ENCODE data around the gene BCAS3.

Gene BCAS3

DNA sequence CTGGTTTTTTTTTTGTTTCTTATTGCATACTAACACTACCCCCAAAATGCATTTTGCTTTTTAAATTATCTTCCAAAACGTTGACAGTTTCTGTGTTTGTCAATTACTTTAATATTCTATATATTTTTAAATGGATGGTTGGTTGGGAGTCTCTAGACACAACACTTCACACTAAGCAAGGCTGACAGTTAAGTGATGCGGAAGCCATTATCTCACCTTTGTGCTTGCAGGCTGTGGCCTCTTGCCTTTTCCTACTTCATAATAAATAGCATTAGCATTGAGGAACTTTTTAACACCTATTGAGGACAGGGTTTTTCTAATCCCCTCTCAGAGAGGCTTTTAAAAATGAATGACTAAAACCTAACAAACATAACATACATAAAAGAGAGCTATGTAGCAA, 441.2 kb downstream of the BCAS3 start:
- Histone ChIP-seq H3K4me1 (ENCODE audit: insufficient read depth, low read length) (no peaks in the 10 kb centered on the region), H3K27ac (ENCODE audit: low read depth, low read length) (no peak overlapping the region), H3K27me3 (ENCODE audit: control insufficient read depth in 1 of 2, insufficient read depth in 2 of 2, low read length in 2 of 2) (no peaks in the 10 kb centered on the region), H3K9me3 (ENCODE audit: low read length) (no peaks in the 10 kb centered on the region), H3K36me3 (ENCODE audit: insufficient read depth, low read length) (no peaks in the 10 kb centered on the region), H3K9ac (ENCODE audit: low read length) (no peak overlapping the region), H3K4me3 (ENCODE audit: low read depth in 1 of 2, low read length in 2 of 2) (no peak overlapping the region)

DNA sequence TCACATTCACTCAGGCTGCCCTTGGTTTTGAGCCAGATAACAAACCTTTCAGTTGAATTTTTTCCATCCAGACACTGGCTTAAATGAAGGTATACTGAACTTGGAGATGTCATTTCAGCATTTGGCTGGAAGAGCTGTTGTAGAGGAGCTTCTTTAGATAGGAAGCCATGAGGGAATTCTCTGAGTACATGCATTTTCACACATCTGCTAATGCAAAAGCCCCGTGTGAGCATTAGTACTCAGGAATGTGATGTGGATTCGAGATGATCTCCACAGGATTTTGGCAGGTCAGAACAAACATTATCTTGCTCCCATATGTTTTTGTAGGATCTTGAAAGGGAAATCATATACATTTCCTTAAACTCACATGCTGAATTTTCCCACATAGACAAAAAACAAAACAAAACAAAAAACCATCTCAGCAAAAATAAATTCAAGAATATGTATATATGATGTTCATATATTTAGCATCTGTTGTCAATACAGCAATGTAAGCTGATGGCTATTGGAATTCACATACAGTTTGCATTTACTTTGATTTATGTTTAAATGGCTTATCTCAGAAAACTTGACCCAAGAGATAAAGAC, 444.8 kb downstream of the BCAS3 start:
- Histone ChIP-seq H3K36me3 (ENCODE audit: insufficient read depth, low read length) (no peaks in the 10 kb centered on the region), H3K4me1 (ENCODE audit: insufficient read depth, low read length) (no peaks in the 10 kb centered on the region), H3K9ac (ENCODE audit: low read length) (no peak overlapping the region), H3K9me3 (ENCODE audit: low read length) (no peaks in the 10 kb centered on the region), H3K4me3 (ENCODE audit: low read depth in 1 of 2, low read length in 2 of 2) (no peak overlapping the region), H3K27me3 (ENCODE audit: control insufficient read depth in 1 of 2, insufficient read depth in 2 of 2, low read length in 2 of 2) (no peaks in the 10 kb centered on the region), H3K27ac (ENCODE audit: low read depth, low read length) (no peak overlapping the region)

DNA sequence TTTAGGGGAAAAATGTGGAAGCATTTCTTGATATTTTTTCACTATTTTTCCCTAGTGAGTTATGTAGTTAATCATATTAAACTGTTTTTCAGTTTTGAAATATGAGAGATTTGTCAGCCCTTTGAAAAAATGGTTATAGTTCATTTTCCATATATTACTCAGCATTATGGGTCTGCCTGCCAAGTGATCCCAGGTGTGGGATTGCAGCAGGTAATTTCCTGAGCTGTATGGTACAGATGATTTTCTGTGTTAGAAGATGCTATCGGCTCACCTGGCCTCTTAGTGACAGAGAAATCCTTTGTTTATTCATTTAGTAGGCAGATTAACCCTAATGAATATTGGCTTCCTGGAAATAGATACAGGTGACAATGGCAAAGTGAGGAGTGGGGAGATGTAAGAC, 446.9 kb downstream of the BCAS3 start:
- Histone ChIP-seq H3K4me1 (ENCODE audit: insufficient read depth, low read length) (no peaks in the 10 kb centered on the region), H3K4me3 (ENCODE audit: low read depth in 1 of 2, low read length in 2 of 2) (no peak overlapping the region), H3K36me3 (ENCODE audit: insufficient read depth, low read length) (no peaks in the 10 kb centered on the region), H3K27ac (ENCODE audit: low read depth, low read length) (no peak overlapping the region), H3K9ac (ENCODE audit: low read length) (no peak overlapping the region), H3K9me3 (ENCODE audit: low read length) (no peaks in the 10 kb centered on the region), H3K27me3 (ENCODE audit: control insufficient read depth in 1 of 2, insufficient read depth in 2 of 2, low read length in 2 of 2) (no peaks in the 10 kb centered on the region)

DNA sequence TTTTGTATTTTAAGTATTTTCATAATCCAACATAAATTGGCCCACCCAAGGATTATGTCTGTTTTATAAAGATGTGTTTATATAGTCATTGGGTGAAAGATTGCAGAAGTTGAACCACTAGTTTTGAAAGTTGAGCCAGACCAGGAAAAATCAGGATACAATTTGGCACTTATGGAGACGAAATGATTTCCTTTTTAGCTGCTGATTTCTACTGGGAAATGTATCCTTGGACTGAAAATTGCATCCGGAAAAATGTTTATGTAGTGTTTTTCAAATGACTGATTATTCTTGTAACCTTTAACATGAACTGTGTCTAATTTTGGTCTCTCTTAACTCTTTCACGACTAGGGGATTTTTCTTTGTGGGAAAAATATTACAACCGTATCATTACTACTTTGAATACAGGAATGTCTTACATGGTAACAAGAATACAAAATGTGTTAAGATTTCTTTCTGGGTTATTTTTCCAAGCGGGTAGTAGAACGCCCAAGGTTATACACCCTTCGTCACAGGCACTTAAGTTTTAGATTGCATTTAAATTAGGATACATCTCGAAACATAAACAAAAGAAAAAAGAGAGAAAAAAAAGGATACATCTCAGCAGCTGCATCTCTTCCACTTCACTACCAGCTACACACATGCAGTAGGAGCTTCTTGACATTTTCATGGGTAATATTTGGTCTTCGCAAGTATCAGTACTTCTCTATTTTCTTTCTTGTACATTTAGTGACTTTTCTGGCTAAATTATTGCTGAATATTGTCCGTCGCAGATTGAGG, 449.0 kb downstream of the BCAS3 start:
- H3K27me3 ChIP-seq (ENCODE audit: control insufficient read depth in 1 of 2, insufficient read depth in 2 of 2, low read length in 2 of 2), result no peaks in the 10 kb centered on the region
- H3K4me1 ChIP-seq (ENCODE audit: insufficient read depth, low read length), result no peaks in the 10 kb centered on the region
- no peak overlapping the region for H3K27ac ChIP-seq (ENCODE audit: low read depth, low read length)
- H3K9me3 ChIP-seq (ENCODE audit: low read length), result no peaks in the 10 kb centered on the region
- no peak overlapping the region for H3K9ac ChIP-seq (ENCODE audit: low read length)
- no peaks in the 10 kb centered on the region for H3K36me3 ChIP-seq (ENCODE audit: insufficient read depth, low read length)
- H3K4me3 ChIP-seq (ENCODE audit: low read depth in 1 of 2, low read length in 2 of 2), result no peak overlapping the region

DNA sequence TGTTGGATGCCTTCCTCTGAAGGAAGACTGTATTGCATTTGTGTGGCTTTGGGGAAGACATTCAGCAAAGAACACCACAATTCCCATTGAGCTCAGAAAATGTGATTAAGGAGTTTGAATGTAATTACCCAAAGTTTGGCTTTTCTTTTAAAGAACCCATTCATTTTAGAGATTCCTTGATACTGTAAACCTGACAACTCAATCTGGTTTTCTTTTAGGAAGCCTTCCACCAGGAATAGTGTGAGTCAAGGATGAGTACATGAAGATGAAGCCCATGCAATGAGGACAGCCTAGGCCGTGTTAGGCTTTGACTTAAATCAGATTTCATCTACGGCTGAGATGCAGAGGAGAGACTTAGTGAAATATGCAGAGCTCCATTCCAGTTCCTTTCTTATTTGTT, 450.3 kb downstream of the BCAS3 start:
- Histone ChIP-seq H3K4me1 (ENCODE audit: insufficient read depth, low read length) (no peaks in the 10 kb centered on the region), H3K27me3 (ENCODE audit: control insufficient read depth in 1 of 2, insufficient read depth in 2 of 2, low read length in 2 of 2) (no peaks in the 10 kb centered on the region), H3K9ac (ENCODE audit: low read length) (no peak overlapping the region), H3K36me3 (ENCODE audit: insufficient read depth, low read length) (no peaks in the 10 kb centered on the region), H3K4me3 (ENCODE audit: low read depth in 1 of 2, low read length in 2 of 2) (no peak overlapping the region), H3K27ac (ENCODE audit: low read depth, low read length) (no peak overlapping the region), H3K9me3 (ENCODE audit: low read length) (no peaks in the 10 kb centered on the region)

DNA sequence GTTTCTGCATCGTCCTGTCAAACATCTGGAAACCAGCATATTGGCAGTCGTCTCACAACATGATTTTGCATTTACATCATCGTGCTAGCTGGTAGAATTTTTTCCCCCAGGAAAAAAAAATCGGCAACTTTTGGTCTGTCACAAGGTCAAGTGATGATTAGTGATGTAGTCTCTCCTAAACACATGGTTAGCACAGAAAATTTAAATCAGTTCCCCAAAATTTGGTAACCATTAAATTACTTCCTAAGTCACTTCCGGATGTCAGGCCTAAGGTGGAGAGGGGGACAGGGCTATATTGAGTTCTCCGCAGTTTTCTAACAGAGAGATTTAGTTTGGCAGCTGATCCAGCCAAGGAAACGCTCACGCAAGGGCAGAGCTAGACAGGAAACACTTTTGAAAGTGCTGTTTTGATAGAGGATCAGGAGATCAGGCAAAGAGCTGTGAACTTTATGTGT, 451.0 kb downstream of the BCAS3 start:
- Histone ChIP-seq H3K9ac (ENCODE audit: low read length) (no peak overlapping the region), H3K27ac (ENCODE audit: low read depth, low read length) (no peak overlapping the region), H3K4me1 (ENCODE audit: insufficient read depth, low read length) (no peaks in the 10 kb centered on the region)

DNA sequence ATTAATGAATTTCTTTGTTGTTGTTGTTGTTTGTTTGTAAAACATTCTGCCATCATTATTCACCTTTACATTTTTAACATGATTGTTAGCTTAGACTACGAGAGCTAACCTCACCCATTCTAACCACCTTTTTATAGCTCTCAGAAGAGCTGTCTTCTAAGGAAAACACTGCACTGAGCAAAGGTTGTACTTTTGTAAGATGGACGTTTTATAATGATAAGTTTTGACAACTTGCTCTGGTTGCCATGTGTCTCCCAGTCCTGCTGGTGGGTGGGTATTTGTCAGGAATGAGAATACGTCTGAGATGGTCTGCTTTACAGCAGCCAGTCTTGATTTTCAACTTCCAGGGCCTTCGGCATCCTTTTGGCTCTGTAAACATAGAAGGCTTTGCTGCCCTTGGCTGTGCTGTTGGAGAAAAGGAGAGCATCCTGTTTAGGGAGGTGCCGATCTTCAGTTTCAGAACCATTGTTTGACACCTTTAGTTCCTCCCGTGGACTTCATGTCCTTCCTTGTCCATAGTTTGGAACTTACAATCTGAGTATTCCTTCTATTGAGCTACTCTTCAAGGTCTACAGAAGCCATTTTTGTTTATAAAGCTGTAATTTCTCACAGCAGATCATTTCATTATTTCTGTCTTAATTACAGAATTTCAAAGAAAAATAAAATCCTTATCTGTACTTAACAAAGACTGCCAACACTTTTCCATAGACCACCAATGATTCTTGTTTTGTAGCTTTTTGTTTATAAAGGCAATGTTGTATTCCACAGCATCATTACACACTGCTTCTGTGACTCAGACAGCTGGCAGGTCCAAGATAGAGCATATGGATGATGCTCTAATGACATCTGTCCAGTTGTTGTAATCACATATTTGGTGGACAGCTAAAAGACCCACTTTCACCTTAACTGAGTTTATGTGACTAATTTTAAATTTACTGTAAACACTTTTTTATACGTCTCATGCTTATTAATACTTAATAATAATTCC, 451.9 kb downstream of the BCAS3 start:
- no peaks in the 10 kb centered on the region for H3K27me3 ChIP-seq (ENCODE audit: control insufficient read depth in 1 of 2, insufficient read depth in 2 of 2, low read length in 2 of 2)
- H3K4me3 ChIP-seq (ENCODE audit: low read depth in 1 of 2, low read length in 2 of 2), result no peak overlapping the region
- H3K36me3 ChIP-seq (ENCODE audit: insufficient read depth, low read length), result no peaks in the 10 kb centered on the region
- no peaks in the 10 kb centered on the region for H3K4me1 ChIP-seq (ENCODE audit: insufficient read depth, low read length)
- no peak overlapping the region for H3K9ac ChIP-seq (ENCODE audit: low read length)
- H3K27ac ChIP-seq (ENCODE audit: low read depth, low read length), result no peak overlapping the region
- no peaks in the 10 kb centered on the region for H3K9me3 ChIP-seq (ENCODE audit: low read length)

More for the DNA sequence above, 451.0 kb downstream of the BCAS3 start:
- Histone ChIP-seq H3K9me3 (ENCODE audit: low read length) (no peaks in the 10 kb centered on the region), H3K36me3 (ENCODE audit: insufficient read depth, low read length) (no peaks in the 10 kb centered on the region), H3K4me3 (ENCODE audit: low read depth in 1 of 2, low read length in 2 of 2) (no peak overlapping the region), H3K27me3 (ENCODE audit: control insufficient read depth in 1 of 2, insufficient read depth in 2 of 2, low read length in 2 of 2) (no peaks in the 10 kb centered on the region)

DNA sequence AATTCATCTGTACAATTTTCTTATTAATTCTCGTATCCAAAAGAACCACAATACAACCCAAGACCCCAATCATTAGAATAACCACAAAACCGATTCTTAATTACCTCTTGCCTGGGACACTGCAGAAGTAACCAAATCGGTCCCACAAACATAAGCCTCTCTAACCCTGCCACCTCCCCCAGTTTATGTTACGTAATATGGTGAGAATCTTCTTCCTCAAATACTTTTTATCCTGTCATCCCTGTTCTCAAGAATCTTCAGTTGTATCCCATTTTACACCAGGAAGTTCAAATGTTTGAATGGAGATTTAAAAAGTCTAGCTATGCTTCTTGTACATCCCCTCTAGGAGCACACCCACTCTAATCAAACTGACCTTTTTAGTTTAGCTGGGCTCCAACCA, 452.7 kb downstream of the BCAS3 start:
- Histone ChIP-seq H3K36me3 (ENCODE audit: insufficient read depth, low read length) (no peaks in the 10 kb centered on the region), H3K9ac (ENCODE audit: low read length) (no peak overlapping the region), H3K4me1 (ENCODE audit: insufficient read depth, low read length) (no peaks in the 10 kb centered on the region), H3K27me3 (ENCODE audit: control insufficient read depth in 1 of 2, insufficient read depth in 2 of 2, low read length in 2 of 2) (no peaks in the 10 kb centered on the region), H3K9me3 (ENCODE audit: low read length) (no peaks in the 10 kb centered on the region), H3K4me3 (ENCODE audit: low read depth in 1 of 2, low read length in 2 of 2) (no peak overlapping the region), H3K27ac (ENCODE audit: low read depth, low read length) (no peak overlapping the region)

DNA sequence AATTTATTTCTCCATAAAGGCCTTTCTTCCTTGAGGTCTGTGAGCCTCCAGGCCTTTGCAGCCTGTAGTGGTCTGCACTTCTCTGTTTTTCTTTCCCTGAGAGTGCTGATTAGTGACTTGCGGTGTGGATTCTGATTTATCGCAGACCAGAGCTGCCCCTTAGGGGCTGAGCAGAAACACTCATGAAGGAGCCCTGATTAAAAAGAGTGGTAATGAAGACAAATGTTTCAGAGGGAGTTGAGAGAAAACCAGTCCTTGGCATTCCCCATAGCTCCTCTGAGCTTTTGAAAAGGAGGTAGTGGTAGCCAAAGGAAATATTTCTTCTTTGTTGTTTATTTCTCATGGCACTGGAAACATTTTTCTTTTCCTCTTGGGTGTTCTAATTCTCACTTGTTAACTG, 453.9 kb downstream of the BCAS3 start:
- no peaks in the 10 kb centered on the region for H3K27me3 ChIP-seq (ENCODE audit: control insufficient read depth in 1 of 2, insufficient read depth in 2 of 2, low read length in 2 of 2)
- no peaks in the 10 kb centered on the region for H3K9me3 ChIP-seq (ENCODE audit: low read length)
- no peak overlapping the region for H3K4me3 ChIP-seq (ENCODE audit: low read depth in 1 of 2, low read length in 2 of 2)
- no peak overlapping the region for H3K9ac ChIP-seq (ENCODE audit: low read length)
- H3K27ac ChIP-seq (ENCODE audit: low read depth, low read length), result no peak overlapping the region
- no peaks in the 10 kb centered on the region for H3K36me3 ChIP-seq (ENCODE audit: insufficient read depth, low read length)
- no peaks in the 10 kb centered on the region for H3K4me1 ChIP-seq (ENCODE audit: insufficient read depth, low read length)

DNA sequence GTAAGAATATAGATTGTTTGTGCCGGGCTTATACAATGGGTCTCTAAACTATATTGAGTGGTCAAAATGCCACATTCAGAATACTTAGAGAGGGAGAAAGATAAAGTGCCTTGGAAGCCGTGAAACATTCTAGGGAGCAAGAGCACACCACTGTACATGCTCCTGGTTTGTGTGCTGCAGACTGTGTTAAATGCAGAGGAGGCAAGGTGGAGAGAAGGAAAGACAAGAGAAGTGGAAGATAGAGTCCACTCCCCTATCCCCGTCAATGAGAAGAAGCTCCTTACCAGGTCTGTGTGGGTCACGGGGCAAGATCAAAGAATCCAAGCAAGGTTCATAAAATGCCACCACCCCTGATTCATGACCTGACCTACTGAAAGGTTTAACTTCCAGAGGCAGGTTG, 454.9 kb downstream of the BCAS3 start:
- no peak overlapping the region for H3K9ac ChIP-seq (ENCODE audit: low read length)
- H3K4me1 ChIP-seq (ENCODE audit: insufficient read depth, low read length), result no peaks in the 10 kb centered on the region
- no peaks in the 10 kb centered on the region for H3K9me3 ChIP-seq (ENCODE audit: low read length)
- no peak overlapping the region for H3K4me3 ChIP-seq (ENCODE audit: low read depth in 1 of 2, low read length in 2 of 2)
- no peaks in the 10 kb centered on the region for H3K36me3 ChIP-seq (ENCODE audit: insufficient read depth, low read length)
- H3K27me3 ChIP-seq (ENCODE audit: control insufficient read depth in 1 of 2, insufficient read depth in 2 of 2, low read length in 2 of 2), result no peaks in the 10 kb centered on the region
- no peak overlapping the region for H3K27ac ChIP-seq (ENCODE audit: low read depth, low read length)

DNA sequence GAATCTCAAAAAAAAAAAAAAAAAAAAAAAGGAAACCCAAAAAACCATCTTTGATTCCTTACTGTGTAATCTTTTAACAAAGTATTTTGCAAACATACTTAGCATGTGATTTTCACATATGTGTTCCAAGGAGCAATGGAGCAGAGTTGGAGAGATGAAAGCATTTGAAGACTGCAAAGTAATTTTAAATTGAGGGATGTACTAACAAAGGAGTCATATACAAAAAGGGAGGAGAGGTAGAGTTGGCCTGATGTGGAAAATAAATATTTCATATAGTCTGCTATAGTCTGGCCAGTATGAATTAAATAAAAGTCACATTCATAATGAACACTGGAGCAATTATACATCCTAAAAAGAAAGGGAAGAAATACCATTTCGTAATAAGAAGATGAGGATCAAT, 456.2 kb downstream of the BCAS3 start:
- Histone ChIP-seq H3K4me1 (ENCODE audit: insufficient read depth, low read length) (no peaks in the 10 kb centered on the region), H3K9me3 (ENCODE audit: low read length) (no peaks in the 10 kb centered on the region), H3K36me3 (ENCODE audit: insufficient read depth, low read length) (no peaks in the 10 kb centered on the region), H3K4me3 (ENCODE audit: low read depth in 1 of 2, low read length in 2 of 2) (no peak overlapping the region), H3K27me3 (ENCODE audit: control insufficient read depth in 1 of 2, insufficient read depth in 2 of 2, low read length in 2 of 2) (no peaks in the 10 kb centered on the region), H3K27ac (ENCODE audit: low read depth, low read length) (no peak overlapping the region), H3K9ac (ENCODE audit: low read length) (no peak overlapping the region)
